Smooth muscle cell (in vitro differentiated cells): Measurements from ENCODE around the gene EPHA6. TPM values are rescaled to one million over a fixed set of nuclear protein-coding genes. Genes with fewer than 3 reads are reported as not detected.

Experiments
- DNase-seq: peaks from one replicate; lab custom pipeline; 2025; ENCODE audit not compliant: unreplicated experiment; lab: John Stamatoyannopoulos, UW
- H2AFZ ChIP-seq: fragments of 200-600 bp; sonication (generic); 2 replicates; pipeline ENCODE4 v1.6.0; 2016; ENCODE audit warnings: antibody characterized with exemption, low read depth, mild to moderate bottlenecking
- H3F3A ChIP-seq: fragments of 200-600 bp; sonication (generic); 2 replicates; pipeline ENCODE4 v1.6.0; 2017; ENCODE audit warnings: antibody characterized with exemption, low read depth
- H3K27ac ChIP-seq: fragments of 200-600 bp; sonication (generic); 2 replicates; pipeline ENCODE4 v1.5.1; 2016; ENCODE audit warnings: low read depth, mild to moderate bottlenecking
- H3K27me3 ChIP-seq: fragments of 200-600 bp; sonication (generic); 2 replicates; pipeline ENCODE4 v1.6.1; 2016; ENCODE audit warnings: low read depth, mild to moderate bottlenecking
- H3K36me3 ChIP-seq: fragments of 200-600 bp; sonication (generic); 2 replicates; pipeline ENCODE4 v1.5.1; 2016; ENCODE audit warnings: low read depth
- H3K4me1 ChIP-seq: fragments of 200-600 bp; sonication (generic); 2 replicates; pipeline ENCODE4 v1.5.1; 2016; ENCODE audit warnings: low read depth
- H3K4me2 ChIP-seq: fragments of 200-600 bp; sonication (generic); 2 replicates; pipeline ENCODE4 v1.6.0; 2016; ENCODE audit warnings: mild to moderate bottlenecking
- H3K4me3 ChIP-seq: fragments of 200-600 bp; sonication (generic); 2 replicates; pipeline ENCODE4 v1.5.1; 2016; ENCODE audit warnings: mild to moderate bottlenecking
- H3K79me2 ChIP-seq: fragments of 200-600 bp; sonication (generic); 2 replicates; pipeline ENCODE4 v1.6.0; 2016; ENCODE audit warnings: low read depth, mild to moderate bottlenecking
- H3K9ac ChIP-seq: fragments of 200-600 bp; sonication (generic); 2 replicates; pipeline ENCODE4 v1.6.0; 2016; ENCODE audit warnings: low read depth
- H3K9me3 ChIP-seq: fragments of 200-600 bp; sonication (generic); replicated peaks from 2 replicates; pipeline ENCODE4 v1.5.1; 2016; ENCODE audit warnings: low read depth
- H4K20me1 ChIP-seq: fragments of 200-600 bp; sonication (generic); 2 replicates; pipeline ENCODE4 v1.6.0; 2016; ENCODE audit warnings: low read depth
- WGBS: methylation state at CpG from one replicate; pipeline ENCODE4 v1.1.7; 2016; ENCODE audit warnings: low lambda C conversion rate; 5-methylcytosine and 5-hydroxymethylcytosine counted together
- polyA plus RNA-seq: library from polyadenylated mRNA; unstranded; fragments of >200 nt; fragmentation: Nextera tagmentation; extraction: Ambion mirVana; gene quantifications from 2 replicates; pipeline ENCODE4 v1.2.1, GENCODE V29; 2016
- total RNA-seq: library from RNA; depleted of rRNA; stranded (reverse); fragments of >200 nt; gene quantifications from 2 replicates; pipeline ENCODE4 v1.2.3, GENCODE V29; 2014
- TF ChIP-seq, protein P1 (sequence below): fragments of 200-600 bp; sonication (generic); IDR thresholded peaks from 2 replicates; pipeline ENCODE4 v1.5.1; 2017; ENCODE audit warnings: borderline replicate concordance, mild to moderate bottlenecking, antibody characterized with exemption; ENCODE audit not compliant: insufficient read depth, poor library complexity, severe bottlenecking

The EPHA6 gene
- total and polyA plus RNA-seq, 2 experiments from 2014 or later: 0.36 to 0.51 TPM

DNA sequence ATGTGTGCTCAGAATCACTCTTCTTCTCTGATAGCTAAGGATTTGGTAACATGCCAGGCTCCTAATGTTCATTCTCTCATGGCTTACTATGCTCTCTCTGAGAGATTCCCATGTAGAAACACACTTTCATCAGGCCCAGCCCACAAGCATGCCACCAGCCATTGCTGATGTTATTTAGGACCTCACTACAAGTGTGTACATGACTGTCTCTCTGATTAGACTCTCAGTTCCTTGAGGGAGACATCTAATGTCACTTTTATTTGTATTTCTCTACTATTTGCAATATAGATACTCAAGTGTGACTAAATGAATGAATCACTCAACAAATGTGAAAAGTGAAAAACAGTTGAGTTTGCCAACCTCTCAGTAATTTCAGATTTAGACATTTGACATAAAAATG is 865.8 kb downstream of the EPHA6 start:
- H3K9ac ChIP-seq: no peak overlapping the region
- TF ChIP-seq, protein P1, sequence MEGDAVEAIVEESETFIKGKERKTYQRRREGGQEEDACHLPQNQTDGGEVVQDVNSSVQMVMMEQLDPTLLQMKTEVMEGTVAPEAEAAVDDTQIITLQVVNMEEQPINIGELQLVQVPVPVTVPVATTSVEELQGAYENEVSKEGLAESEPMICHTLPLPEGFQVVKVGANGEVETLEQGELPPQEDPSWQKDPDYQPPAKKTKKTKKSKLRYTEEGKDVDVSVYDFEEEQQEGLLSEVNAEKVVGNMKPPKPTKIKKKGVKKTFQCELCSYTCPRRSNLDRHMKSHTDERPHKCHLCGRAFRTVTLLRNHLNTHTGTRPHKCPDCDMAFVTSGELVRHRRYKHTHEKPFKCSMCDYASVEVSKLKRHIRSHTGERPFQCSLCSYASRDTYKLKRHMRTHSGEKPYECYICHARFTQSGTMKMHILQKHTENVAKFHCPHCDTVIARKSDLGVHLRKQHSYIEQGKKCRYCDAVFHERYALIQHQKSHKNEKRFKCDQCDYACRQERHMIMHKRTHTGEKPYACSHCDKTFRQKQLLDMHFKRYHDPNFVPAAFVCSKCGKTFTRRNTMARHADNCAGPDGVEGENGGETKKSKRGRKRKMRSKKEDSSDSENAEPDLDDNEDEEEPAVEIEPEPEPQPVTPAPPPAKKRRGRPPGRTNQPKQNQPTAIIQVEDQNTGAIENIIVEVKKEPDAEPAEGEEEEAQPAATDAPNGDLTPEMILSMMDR: no peak
- H3K27me3 ChIP-seq: no peaks in the 10 kb centered on the region
- no peak overlapping the region for H3K4me2 ChIP-seq
- H3K4me3 ChIP-seq: no peak overlapping the region
- no peaks in the 10 kb centered on the region for H3K9me3 ChIP-seq
- H2AFZ ChIP-seq: no peak overlapping the region
- no peak overlapping the region for H3K27ac ChIP-seq
- no peaks in the 10 kb centered on the region for H3F3A ChIP-seq
- no peaks in the 10 kb centered on the region for H3K36me3 ChIP-seq
- H4K20me1 ChIP-seq: no peaks in the 10 kb centered on the region
- no peaks in the 10 kb centered on the region for H3K79me2 ChIP-seq
- no peaks in the 10 kb centered on the region for H3K4me1 ChIP-seq
- no peak for DNase-seq

DNA sequence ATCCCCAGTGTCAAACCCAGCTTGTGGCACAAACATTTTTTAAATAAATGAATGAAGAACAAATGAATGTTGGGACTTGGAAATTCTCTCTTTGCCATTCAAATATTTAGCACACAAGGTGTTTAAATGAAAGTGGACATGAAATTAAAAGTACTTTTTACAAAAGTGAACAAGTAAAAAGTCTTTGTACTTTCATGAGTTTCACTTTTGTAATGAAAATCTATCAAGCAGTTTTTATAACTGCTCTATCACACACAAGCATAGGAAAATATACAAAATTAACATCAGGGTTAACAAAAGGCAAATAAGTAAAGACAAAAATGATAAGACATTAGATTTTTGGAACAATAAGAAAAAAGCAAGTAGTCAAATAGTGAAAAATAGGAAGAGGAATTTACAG is 866.3 kb downstream of the EPHA6 start:
- Histone ChIP-seq H3K9me3 (no peaks in the 10 kb centered on the region), H3K4me1 (no peaks in the 10 kb centered on the region), H3K36me3 (no peaks in the 10 kb centered on the region), H3K27ac (no peak overlapping the region), H3K79me2 (no peaks in the 10 kb centered on the region), H3F3A (no peaks in the 10 kb centered on the region), H3K27me3 (no peaks in the 10 kb centered on the region), H3K4me2 (no peak overlapping the region), H4K20me1 (no peaks in the 10 kb centered on the region), H3K4me3 (no peak overlapping the region), H2AFZ (no peak overlapping the region), H3K9ac (no peak overlapping the region)
- DNase-seq: no peak
- TF ChIP-seq, protein P1: no peak

DNA sequence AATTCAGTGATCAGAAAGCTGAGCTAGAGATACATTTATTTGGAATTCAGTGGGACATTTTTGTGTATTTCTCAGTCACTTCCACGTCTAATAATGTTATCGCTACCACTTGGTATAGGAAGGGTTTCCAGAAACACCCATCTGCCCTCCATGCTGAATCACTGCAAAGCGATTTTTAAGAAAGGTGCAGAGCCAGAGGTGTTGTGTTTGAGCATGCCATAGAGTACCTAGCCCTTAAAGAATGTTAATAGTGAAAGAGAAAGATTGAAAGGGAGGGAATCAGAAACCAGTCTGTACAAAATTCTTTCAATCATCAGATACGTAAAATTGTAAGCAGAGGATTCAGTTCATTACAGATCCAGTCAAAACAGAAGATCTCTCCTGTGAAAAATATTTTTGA is 870.1 kb downstream of the EPHA6 start:
- no peaks in the 10 kb centered on the region for H4K20me1 ChIP-seq
- H3K9ac ChIP-seq: no peak overlapping the region
- no peak overlapping the region for H3K4me2 ChIP-seq
- DNase-seq: no peak
- H2AFZ ChIP-seq: no peak overlapping the region
- H3F3A ChIP-seq: no peaks in the 10 kb centered on the region
- 84% methylated on average over 4 of the region's 4 CpGs for WGBS
- TF ChIP-seq, protein P1: no peak
- no peaks in the 10 kb centered on the region for H3K27me3 ChIP-seq
- no peaks in the 10 kb centered on the region for H3K9me3 ChIP-seq
- H3K4me3 ChIP-seq: no peak overlapping the region
- H3K79me2 ChIP-seq: no peaks in the 10 kb centered on the region
- H3K36me3 ChIP-seq: no peaks in the 10 kb centered on the region
- H3K4me1 ChIP-seq: no peaks in the 10 kb centered on the region
- H3K27ac ChIP-seq: no peak overlapping the region

DNA sequence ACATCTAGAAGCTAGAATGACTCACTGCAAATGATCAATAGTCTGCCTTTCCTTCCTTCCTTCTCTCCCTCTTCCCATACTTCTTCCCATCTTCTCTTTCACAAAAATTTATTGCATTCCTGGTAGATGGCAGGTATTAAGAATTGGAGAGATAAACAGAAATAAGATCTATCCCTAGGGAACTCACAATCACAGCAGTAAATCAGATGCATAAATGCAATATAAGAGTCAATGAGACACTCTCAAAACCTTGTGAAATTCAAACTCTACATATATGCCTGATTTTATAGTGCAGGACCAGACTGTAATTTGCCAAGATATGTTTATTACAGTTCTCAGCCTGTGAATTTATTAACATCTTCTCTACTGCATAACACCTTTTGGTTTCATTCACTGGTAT is 871.9 kb downstream of the EPHA6 start:
- H3K4me3 ChIP-seq: no peak overlapping the region
- H3K4me1 ChIP-seq: no peaks in the 10 kb centered on the region

More for the DNA sequence above, 871.9 kb downstream of the EPHA6 start:
- H3K27ac ChIP-seq: no peak overlapping the region
- H3K9me3 ChIP-seq: no peaks in the 10 kb centered on the region
- no peaks in the 10 kb centered on the region for H3K36me3 ChIP-seq
- H3K27me3 ChIP-seq: no peaks in the 10 kb centered on the region
- H4K20me1 ChIP-seq: no peaks in the 10 kb centered on the region
- H3K4me2 ChIP-seq: no peak overlapping the region
- no peak overlapping the region for H3K9ac ChIP-seq
- no peak for DNase-seq
- no peak overlapping the region for H2AFZ ChIP-seq
- no peaks in the 10 kb centered on the region for H3K79me2 ChIP-seq
- H3F3A ChIP-seq: no peaks in the 10 kb centered on the region
- TF ChIP-seq, protein P1: no peak
